Measurements from ENCODE around the gene NDUFAF7. TPM values are rescaled to one million over a fixed set of nuclear protein-coding genes. Genes with fewer than 3 reads are reported as not detected.

NDUFAF7 gene, protein sequence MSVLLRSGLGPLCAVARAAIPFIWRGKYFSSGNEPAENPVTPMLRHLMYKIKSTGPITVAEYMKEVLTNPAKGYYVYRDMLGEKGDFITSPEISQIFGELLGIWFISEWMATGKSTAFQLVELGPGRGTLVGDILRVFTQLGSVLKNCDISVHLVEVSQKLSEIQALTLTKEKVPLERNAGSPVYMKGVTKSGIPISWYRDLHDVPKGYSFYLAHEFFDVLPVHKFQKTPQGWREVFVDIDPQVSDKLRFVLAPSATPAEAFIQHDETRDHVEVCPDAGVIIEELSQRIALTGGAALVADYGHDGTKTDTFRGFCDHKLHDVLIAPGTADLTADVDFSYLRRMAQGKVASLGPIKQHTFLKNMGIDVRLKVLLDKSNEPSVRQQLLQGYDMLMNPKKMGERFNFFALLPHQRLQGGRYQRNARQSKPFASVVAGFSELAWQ
- total RNA-seq (10 to 100 TPM; 21.3 to 30.5 (median 26.8) TPM), polyA plus RNA-seq (10 to 100 TPM; 13.1 to 23.3 TPM)
- long read RNA-seq, donor 1, transcript NDUFAF7-201 (10 exons, 2,176 nt): major isoform, 31 of 45 reads
- long read RNA-seq, donor 1, partial matches to known transcripts: 2 of 45 reads
- long read RNA-seq, donor 1, other reads (novel, unspliced or antisense): 12 of 45 reads
- long read RNA-seq, donor 2, transcript NDUFAF7-201 (10 exons, 2,176 nt): major isoform, 32 of 42 reads
- long read RNA-seq, donor 2, partial matches to known transcripts: 1 of 42 reads
- long read RNA-seq, donor 2, other reads (novel, unspliced or antisense): 9 of 42 reads
- long read RNA-seq, donor 3, transcript NDUFAF7-201 (10 exons, 2,176 nt): major isoform, 75 of 95 reads
- long read RNA-seq, donor 3, partial matches to known transcripts: 4 of 95 reads
- long read RNA-seq, donor 3, other reads (novel, unspliced or antisense): 15 of 95 reads

DNA sequence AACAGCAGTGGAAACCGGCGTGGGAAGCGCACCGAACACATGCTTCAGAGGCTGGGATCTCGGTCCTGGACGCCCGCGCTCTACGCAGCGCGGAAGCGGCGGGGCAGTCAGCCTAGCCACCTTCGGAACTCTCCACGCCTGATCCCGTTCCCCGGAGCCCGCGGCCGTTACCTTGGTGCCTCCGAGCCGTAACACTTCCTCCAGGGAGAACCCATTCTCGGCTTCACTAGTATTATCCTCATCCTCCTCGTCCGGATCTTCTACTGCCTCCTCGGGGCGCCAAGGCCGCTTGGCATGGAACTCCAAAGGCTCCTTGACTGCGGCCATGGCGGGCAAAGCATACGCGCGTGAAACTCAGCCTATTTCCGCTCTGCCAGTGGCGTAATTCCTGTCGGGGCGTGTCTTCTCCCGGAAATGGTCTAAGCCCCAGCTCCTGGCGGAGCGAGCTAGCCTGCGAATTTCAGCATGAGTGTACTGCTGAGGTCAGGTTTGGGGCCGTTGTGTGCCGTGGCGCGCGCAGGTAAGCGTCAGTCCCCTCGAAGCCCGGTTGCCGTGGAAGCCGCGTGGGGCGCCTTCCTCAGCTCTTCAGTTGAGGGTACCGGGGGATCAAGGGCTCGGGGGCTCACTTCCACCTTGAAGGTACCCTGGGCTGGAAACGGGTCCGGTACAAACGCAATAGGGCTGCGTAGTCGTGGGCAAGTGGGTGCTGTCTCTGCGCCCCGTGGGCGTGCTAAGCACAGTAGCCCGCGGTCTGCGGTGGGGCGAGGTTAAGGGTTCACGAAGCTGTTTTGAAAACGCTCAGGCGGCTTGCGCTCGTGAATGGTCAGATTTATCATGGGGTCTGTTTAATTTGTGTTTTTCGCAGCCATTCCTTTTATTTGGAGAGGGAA, at the start of gene NDUFAF7, which contains the start of gene CEBPZ:
Gene NDUFAF7, plus strand, starts transcription at position 418 of the 890 bp plus-strand sequence. Its CDS starts 48 bp downstream, at position 466.
Gene CEBPZ, minus strand, starts transcription at position 356 of the 890 bp plus-strand sequence. Its CDS starts 29 bp downstream, at position 327.
- Histone ChIP-seq H3K27me3 (no peaks in the 10 kb centered on the region), H3K4me3 (peak within 1 kb of the TSS; percentile 63 to 96 (median 75)), H3K27ac (peak within 1 kb of the TSS; percentile 64 to 96 (median 92)), H3K4me1 (peaks cover 7 to 51% (median 42%) of the 10 kb centered on the region in 9 donors), H3K9me3 (no peaks in the 10 kb centered on the region), H3K36me3 (peaks cover 0 to 42% (median 21%) of the 10 kb centered on the region in 9 donors)
- ATAC-seq (peak; percentile 97 to 99 (median 98)), DNase-seq (peak; percentile 86 to 93)
- TF ChIP-seq, protein P1, sequence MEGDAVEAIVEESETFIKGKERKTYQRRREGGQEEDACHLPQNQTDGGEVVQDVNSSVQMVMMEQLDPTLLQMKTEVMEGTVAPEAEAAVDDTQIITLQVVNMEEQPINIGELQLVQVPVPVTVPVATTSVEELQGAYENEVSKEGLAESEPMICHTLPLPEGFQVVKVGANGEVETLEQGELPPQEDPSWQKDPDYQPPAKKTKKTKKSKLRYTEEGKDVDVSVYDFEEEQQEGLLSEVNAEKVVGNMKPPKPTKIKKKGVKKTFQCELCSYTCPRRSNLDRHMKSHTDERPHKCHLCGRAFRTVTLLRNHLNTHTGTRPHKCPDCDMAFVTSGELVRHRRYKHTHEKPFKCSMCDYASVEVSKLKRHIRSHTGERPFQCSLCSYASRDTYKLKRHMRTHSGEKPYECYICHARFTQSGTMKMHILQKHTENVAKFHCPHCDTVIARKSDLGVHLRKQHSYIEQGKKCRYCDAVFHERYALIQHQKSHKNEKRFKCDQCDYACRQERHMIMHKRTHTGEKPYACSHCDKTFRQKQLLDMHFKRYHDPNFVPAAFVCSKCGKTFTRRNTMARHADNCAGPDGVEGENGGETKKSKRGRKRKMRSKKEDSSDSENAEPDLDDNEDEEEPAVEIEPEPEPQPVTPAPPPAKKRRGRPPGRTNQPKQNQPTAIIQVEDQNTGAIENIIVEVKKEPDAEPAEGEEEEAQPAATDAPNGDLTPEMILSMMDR (IDR thresholded peaks at IDR 0.05): no peak
- 0% methylated on average over 73 of the region's 73 CpGs for WGBS, 2 donors
- intact Hi-C loops (cut with DNase I): no loop called here

DNA sequence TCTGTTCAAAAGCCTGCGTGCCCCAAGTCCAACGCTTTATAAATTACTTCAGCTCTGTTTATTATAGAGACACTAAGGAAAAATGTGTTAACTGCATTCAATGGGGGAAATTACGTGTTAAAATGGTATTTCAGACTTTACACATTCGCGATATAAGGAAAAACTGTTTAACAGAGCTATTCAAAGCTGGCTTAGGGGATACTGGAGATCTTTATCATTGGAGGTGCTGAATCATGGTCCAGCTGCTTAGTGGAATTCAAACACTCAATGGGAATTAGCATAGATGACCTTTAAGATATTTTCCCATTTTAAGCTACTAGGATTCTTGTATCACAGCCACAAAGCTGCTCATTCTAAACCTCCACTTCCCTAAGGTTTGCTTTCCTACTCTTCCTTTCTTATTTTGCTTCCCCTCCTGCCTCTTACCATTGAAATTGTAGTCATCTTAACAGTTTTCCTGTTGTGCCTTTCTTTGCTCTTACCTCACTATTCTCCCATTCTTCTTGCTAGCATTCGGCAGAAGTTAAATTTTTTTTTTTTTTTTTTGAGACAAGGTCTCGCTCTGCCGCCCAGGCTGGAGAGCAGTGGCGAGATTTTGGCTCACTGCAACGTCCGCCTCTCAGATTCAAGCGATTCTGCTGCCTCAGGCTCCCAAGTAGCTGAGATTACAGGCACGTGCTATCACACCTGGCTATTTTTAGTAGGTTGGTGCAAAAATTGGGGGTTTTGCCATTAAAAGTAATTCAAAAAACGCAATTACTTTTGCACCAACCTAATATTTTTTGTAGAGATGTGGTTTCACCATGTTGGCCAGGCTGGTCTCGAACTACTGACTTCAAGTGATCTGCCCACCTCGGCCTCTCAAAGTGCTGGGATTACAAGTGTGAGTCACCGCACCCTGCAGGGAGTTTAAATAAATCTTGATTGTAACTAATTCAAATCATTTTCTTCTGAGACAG, 49.5 kb upstream of the NDUFAF7 start:
- TF ChIP-seq, protein P1 (IDR thresholded peaks at IDR 0.05): no peak
- Histone ChIP-seq H3K36me3 (no peaks in the 10 kb centered on the region), H3K27ac (no peak overlapping the region), H3K27me3 (peaks cover 0 to 4% (median 0%) of the 10 kb centered on the region in 7 donors), H3K4me1 (no peaks in the 10 kb centered on the region), H3K9me3 (no peaks in the 10 kb centered on the region), H3K4me3 (no peak overlapping the region)
- 70 to 74% methylated on average over 17 of the region's 17 CpGs for WGBS, 2 donors
- ATAC-seq (no peak), DNase-seq (no peak)
- intact Hi-C loops (cut with DNase I): loop anchor here in 1 of 10 donors (10.0 kb wide), 1 partner anchor 703 kb away; no protein-coding TSS in a partner anchor

DNA sequence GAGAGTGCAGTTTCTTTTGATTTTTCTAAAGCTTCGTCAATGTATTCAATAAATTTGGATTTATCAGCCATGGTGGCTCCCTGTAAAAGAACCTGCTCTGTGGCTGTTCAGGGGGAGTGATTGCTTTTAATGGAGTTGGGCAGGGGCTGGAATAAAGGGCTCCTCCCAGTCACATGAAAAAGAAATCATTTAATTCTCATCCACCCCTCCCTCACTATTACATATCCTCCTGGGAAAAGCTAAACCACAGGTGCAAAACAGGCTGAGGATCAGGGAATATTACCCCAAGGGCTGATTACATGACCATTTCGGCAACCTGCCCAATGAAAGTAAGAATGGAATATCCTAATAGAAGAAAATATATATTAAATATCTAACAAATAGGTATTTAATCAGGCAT, 42.9 kb upstream of the NDUFAF7 start, which contains the start of gene SULT6B1:
Gene SULT6B1, minus strand, starts transcription at position 101 of the 400 bp plus-strand sequence. Its CDS starts 30 bp downstream, at position 71.
- Histone ChIP-seq H3K9me3 (no peaks in the 10 kb centered on the region), H3K27me3 (peaks cover 0 to 3% (median 0%) of the 10 kb centered on the region in 7 donors), H3K36me3 (no peaks in the 10 kb centered on the region), H3K4me1 (peaks cover 0 to 13% (median 0%) of the 10 kb centered on the region in 9 donors), H3K27ac (peak within 1 kb of the TSS in 1 of 10 donors; percentile 47), H3K4me3 (no peak within 1 kb of the TSS)
- no peak for DNase-seq
- intact Hi-C loops (cut with DNase I): loop anchor here in 1 of 10 donors (10.0 kb wide), 1 partner anchor 696 kb away; no protein-coding TSS in a partner anchor
- 89 to 95% methylated on average over 2 of the region's 2 CpGs for WGBS, 2 donors
- ATAC-seq: no peak
- TF ChIP-seq, protein P1 (IDR thresholded peaks at IDR 0.05): no peak
